GM13976 (cell line): Measurements from ENCODE around the gene FBXO15.

Experiments used
- DNase-seq: peaks from one replicate; pipeline ENCODE4 v3.0.0; 2012; ENCODE audit warnings: low spot score
- in situ Hi-C: fragments of 300-500 bp; cut with MboI; formaldehyde crosslinking; loops from one replicate; pipeline ENCODE4 v1.12.0; 2022; ENCODE audit warnings: low sequenced_read_pairs, mixed read lengths, inconsistent platforms; ENCODE audit not compliant: unreplicated experiment
- TF ChIP-seq, protein P1 (sequence below): IDR thresholded peaks from 2 replicates; pipeline ENCODE4 v1.5.1; 2012; ENCODE audit warnings: borderline replicate concordance, mild to moderate bottlenecking; ENCODE audit not compliant: insufficient read depth; ENCODE audit errors: extremely low read depth, missing control alignments, control extremely low read depth

Gene FBXO15

DNA sequence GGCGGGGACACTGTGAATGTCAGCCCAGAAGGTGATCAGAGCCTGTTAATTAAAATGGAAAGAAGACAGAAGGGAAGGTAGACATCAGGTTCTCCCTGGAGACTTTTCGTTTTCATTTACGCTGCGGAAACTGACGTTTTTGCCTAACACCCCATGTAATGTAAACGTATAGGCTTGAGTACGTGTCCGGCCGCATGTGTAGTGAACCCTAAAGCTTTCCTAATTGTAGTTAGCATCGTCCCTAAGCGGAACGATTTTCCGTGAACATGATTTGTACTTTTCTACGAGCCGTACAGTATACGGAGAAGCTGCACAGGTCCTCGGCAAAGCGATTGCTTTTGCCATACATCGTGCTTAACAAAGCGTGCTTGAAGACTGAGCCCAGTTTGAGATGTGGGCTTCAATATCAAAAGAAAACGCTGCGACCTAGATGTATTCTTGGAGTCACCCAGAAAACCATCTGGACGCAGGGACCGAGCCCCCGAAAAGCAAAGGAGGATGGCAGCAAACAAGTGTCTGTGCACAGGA, 973 bp upstream of the FBXO15 start:
- in situ Hi-C loops, result no loop called here

GRCh38 chr18:74147491-74147778, 199 bp downstream of the FBXO15 start:
- TF ChIP-seq, protein P1, sequence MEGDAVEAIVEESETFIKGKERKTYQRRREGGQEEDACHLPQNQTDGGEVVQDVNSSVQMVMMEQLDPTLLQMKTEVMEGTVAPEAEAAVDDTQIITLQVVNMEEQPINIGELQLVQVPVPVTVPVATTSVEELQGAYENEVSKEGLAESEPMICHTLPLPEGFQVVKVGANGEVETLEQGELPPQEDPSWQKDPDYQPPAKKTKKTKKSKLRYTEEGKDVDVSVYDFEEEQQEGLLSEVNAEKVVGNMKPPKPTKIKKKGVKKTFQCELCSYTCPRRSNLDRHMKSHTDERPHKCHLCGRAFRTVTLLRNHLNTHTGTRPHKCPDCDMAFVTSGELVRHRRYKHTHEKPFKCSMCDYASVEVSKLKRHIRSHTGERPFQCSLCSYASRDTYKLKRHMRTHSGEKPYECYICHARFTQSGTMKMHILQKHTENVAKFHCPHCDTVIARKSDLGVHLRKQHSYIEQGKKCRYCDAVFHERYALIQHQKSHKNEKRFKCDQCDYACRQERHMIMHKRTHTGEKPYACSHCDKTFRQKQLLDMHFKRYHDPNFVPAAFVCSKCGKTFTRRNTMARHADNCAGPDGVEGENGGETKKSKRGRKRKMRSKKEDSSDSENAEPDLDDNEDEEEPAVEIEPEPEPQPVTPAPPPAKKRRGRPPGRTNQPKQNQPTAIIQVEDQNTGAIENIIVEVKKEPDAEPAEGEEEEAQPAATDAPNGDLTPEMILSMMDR, result no peak
- in situ Hi-C loops, result no loop called here
- DNase-seq, result no peak

More for the DNA sequence above, 973 bp upstream of the FBXO15 start:
- TF ChIP-seq, protein P1, result no peak
- DNase-seq, result no peak

DNA sequence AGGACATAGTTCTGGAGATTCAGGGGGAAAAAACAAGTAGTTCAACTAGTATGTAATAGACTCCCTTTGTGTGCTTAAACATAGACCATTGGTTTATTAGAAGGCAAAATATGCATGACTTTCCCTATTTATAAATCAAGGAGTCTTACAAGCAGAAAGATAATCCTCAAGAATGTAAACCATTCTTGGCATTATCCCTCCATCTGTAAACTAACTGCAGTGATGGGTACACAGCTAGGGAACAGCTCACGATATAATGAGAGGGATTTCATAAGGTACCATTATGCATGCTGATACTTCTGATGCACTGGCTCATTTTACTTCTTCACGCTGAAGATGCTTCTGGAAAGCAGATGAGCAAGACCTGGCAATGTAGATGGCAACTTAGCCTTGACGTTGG, 878 bp downstream of the FBXO15 start:
- in situ Hi-C loops, result no loop called here
- TF ChIP-seq, protein P1, result no peak
- DNase-seq, result no peak

GRCh38 chr18:74142252-74142651, 5.4 kb downstream of the FBXO15 start:
- no peak for DNase-seq
- TF ChIP-seq, protein P1, result no peak
- in situ Hi-C loops, result no loop called here

DNA sequence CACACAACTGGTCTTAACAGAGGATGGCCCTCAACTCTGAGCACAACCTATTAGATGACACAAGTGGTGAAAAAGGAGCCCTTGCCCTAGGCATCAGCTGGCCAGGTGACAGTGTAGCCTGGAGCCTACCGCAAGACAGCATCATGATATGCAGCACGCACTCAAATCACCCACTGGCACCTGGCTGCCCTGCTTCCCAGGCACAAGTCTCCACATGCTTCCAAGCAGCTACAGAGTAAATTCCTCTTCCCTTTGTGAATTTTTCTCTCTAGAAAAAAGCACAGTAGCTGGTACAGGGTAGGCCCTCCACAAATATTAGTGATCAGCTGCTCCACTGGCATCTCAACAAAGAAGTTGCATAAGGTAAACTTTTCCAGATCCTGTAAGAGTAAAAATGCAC, 6.0 kb downstream of the FBXO15 start:
- no peak for DNase-seq
- in situ Hi-C loops, result no loop called here
- TF ChIP-seq, protein P1, result no peak

GRCh38 chr18:74140582-74140981, 7.1 kb downstream of the FBXO15 start:
- in situ Hi-C loops, result no loop called here
- TF ChIP-seq, protein P1, result no peak
- no peak for DNase-seq

GRCh38 chr18:74139888-74140287, 7.7 kb downstream of the FBXO15 start:
- in situ Hi-C loops, result no loop called here
- DNase-seq, result peak; percentile 53
- TF ChIP-seq, protein P1, result no peak
